Uterus (tissue), 4 donors: Measurements from ENCODE around the gene MEIS1. TPM values are rescaled to one million over a fixed set of nuclear protein-coding genes. Genes with fewer than 3 reads are reported as not detected.

Experiments
- DNase-seq, 2 donors: peaks; one replicate each; pipeline ENCODE4 v3.0.0-alpha.2; 2019 to 2020
- H3K27ac ChIP-seq, 2 donors: fragments of 200-600 bp; sonication (generic); 1 replicate in 1 of 2; 2 replicates in 1 of 2; pipeline ENCODE4 v1.5.1; 2016 to 2018
- H3K27me3 ChIP-seq, 2 donors: fragments of 200-600 bp; sonication (generic); one replicate each; pipeline ENCODE4 v1.5.1; 2018 to 2019; ENCODE audit warnings: control low read depth in 1 of 2
- H3K36me3 ChIP-seq, 2 donors: fragments of 200-600 bp; sonication (generic); one replicate each; pipeline ENCODE4 v1.5.1; 2019; ENCODE audit warnings: control low read depth in 1 of 2
- H3K4me1 ChIP-seq, 2 donors: fragments of 200-600 bp; sonication (generic); one replicate each; pipeline ENCODE4 v1.5.1; 2018 to 2019; ENCODE audit warnings: control low read depth in 1 of 2
- H3K4me3 ChIP-seq, 2 donors: fragments of 200-600 bp; sonication (generic); 1 replicate in 1 of 2; 2 replicates in 1 of 2; pipeline ENCODE4 v1.5.1; 2018 to 2019; ENCODE audit warnings: mild to moderate bottlenecking in 1 of 2
- H3K9me3 ChIP-seq, 2 donors: fragments of 200-600 bp; sonication (generic); one replicate each; pipeline ENCODE4 v1.5.1; 2019; ENCODE audit warnings: control low read depth in 1 of 2
- POLR2A ChIP-seq, 2 donors: fragments of 450-650 bp; IDR thresholded peaks; one replicate each; pipeline ENCODE4 v1.6.1; 2016; ENCODE audit warnings: antibody characterized with exemption in 2 of 2, mild to moderate bottlenecking in 1 of 2, moderate library complexity in 1 of 2
- intact Hi-C: fragments of 100-400 bp; cut with DNase I; formaldehyde crosslinking; loops from one replicate; pipeline ENCODE4 v1.15.1; 2023; ENCODE audit warnings: low total_unique reads
- total RNA-seq, 4 donors: library from RNA; depleted of rRNA in 3 of 4; stranded (reverse); fragments of >200 nt in 3 of 4; gene quantifications; one replicate each; pipeline versions ENCODE4 v1.1.0 to v1.2.4, GENCODE V29; 2014 to 2023
- TF ChIP-seq, protein P1 (sequence below), 4 experiments: fragments of 200-600 bp in 2 of 4; fragments of 450-650 bp in 2 of 4; sonication (generic) in 2 of 4; IDR thresholded peaks; one replicate each; pipeline ENCODE4 v1.5.1; 2016 to 2019; ENCODE audit warnings: antibody characterized with exemption in 4 of 4, mild to moderate bottlenecking in 2 of 4, moderate library complexity in 1 of 4
- donor health status: DM: yes; HTN: yes; CAD: no.

MEIS1 gene
- total RNA-seq, 4 donors from 2014 or later: 110 to 418 (median 233) TPM

DNA sequence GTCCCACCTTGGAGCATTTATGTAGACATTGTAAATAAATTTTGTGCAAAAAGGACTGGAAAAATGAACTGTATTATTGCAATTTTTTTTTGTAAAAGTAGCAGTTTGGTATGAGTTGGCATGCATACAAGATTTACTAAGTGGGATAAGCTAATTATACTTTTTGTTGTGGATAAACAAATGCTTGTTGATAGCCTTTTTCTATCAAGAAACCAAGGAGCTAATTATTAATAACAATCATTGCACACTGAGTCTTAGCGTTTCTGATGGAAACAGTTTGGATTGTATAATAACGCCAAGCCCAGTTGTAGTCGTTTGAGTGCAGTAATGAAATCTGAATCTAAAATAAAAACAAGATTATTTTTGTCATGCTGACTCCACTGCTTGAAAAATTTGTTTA lies 137.5 kb downstream of the MEIS1 start:
- Histone ChIP-seq H3K9me3 (no peaks in the 10 kb centered on the region), H3K36me3 (no peaks in the 10 kb centered on the region), H3K4me1 (peaks cover 5 to 16% of the 10 kb centered on the region in 2 donors), H3K27ac (peak overlapping the region in 1 of 2 donors; percentile 99), H3K27me3 (no peaks in the 10 kb centered on the region), H3K4me3 (no peak overlapping the region)
- intact Hi-C loops: no loop called here
- TF ChIP-seq, protein P1, sequence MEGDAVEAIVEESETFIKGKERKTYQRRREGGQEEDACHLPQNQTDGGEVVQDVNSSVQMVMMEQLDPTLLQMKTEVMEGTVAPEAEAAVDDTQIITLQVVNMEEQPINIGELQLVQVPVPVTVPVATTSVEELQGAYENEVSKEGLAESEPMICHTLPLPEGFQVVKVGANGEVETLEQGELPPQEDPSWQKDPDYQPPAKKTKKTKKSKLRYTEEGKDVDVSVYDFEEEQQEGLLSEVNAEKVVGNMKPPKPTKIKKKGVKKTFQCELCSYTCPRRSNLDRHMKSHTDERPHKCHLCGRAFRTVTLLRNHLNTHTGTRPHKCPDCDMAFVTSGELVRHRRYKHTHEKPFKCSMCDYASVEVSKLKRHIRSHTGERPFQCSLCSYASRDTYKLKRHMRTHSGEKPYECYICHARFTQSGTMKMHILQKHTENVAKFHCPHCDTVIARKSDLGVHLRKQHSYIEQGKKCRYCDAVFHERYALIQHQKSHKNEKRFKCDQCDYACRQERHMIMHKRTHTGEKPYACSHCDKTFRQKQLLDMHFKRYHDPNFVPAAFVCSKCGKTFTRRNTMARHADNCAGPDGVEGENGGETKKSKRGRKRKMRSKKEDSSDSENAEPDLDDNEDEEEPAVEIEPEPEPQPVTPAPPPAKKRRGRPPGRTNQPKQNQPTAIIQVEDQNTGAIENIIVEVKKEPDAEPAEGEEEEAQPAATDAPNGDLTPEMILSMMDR (IDR thresholded peaks at IDR 0.05): no peak
- TF ChIP-seq POLR2A (IDR thresholded peaks at IDR 0.05): no peak
- DNase-seq: no peak

DNA sequence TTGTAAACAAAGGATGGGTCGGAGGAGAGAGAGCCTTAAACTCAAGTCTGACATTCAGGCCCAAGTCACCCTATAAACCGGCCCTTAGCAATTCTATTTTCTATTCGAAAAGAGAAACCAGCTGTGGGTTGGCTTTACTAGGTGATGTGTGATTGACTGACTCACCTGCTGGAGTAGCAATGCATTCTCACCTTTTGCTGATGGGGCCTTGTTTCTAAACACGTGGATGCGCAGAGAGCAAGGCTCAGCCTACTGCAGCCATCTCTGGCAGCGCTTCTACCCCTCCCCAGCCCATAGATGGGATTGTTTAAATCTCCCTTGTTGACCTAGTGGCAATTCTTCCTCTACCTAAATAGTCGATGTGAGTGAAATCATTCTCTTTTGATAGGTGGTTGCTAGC lies 138.5 kb downstream of the MEIS1 start:
- Histone ChIP-seq H3K27me3 (no peaks in the 10 kb centered on the region), H3K27ac (peak overlapping the region; percentile 94 to 99), H3K9me3 (no peaks in the 10 kb centered on the region), H3K4me3 (no peak overlapping the region), H3K4me1 (peaks cover 0 to 16% of the 10 kb centered on the region in 2 donors), H3K36me3 (no peaks in the 10 kb centered on the region)
- intact Hi-C loops: no loop called here
- DNase-seq: no peak
- TF ChIP-seq, protein P1 (IDR thresholded peaks at IDR 0.05): no peak
- no peak for TF ChIP-seq POLR2A (IDR thresholded peaks at IDR 0.05)

DNA sequence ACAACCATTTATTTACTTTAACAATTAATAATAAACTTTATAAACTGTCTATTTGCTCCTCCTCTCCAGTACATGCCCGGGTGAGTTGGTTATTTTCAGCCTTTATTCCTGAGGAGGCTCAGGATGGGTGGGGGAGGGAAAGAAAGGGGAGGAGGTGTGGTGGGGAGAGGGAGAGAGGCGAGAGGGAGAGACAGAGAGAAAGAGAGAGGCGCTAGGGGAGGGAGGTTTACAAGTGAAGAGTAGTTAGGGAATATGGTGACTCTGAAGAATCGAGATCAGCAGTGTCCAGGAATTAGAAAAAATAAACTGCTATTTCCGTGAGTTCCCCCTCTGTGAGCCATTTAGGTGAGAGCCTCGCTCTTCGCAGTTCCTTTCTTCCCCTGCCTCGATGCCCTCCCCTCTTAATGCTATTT lies 138.9 kb downstream of the MEIS1 start:
- Histone ChIP-seq H3K27ac (peak overlapping the region; percentile 94 to 99), H3K4me3 (no peak overlapping the region), H3K27me3 (no peaks in the 10 kb centered on the region), H3K9me3 (no peaks in the 10 kb centered on the region), H3K36me3 (no peaks in the 10 kb centered on the region), H3K4me1 (peaks cover 0 to 12% of the 10 kb centered on the region in 2 donors)
- DNase-seq: peak in 1 of 2 donors; percentile 54
- intact Hi-C loops: no loop called here
- TF ChIP-seq, protein P1 (IDR thresholded peaks at IDR 0.05): no peak
- TF ChIP-seq POLR2A (IDR thresholded peaks at IDR 0.05): no peak

DNA sequence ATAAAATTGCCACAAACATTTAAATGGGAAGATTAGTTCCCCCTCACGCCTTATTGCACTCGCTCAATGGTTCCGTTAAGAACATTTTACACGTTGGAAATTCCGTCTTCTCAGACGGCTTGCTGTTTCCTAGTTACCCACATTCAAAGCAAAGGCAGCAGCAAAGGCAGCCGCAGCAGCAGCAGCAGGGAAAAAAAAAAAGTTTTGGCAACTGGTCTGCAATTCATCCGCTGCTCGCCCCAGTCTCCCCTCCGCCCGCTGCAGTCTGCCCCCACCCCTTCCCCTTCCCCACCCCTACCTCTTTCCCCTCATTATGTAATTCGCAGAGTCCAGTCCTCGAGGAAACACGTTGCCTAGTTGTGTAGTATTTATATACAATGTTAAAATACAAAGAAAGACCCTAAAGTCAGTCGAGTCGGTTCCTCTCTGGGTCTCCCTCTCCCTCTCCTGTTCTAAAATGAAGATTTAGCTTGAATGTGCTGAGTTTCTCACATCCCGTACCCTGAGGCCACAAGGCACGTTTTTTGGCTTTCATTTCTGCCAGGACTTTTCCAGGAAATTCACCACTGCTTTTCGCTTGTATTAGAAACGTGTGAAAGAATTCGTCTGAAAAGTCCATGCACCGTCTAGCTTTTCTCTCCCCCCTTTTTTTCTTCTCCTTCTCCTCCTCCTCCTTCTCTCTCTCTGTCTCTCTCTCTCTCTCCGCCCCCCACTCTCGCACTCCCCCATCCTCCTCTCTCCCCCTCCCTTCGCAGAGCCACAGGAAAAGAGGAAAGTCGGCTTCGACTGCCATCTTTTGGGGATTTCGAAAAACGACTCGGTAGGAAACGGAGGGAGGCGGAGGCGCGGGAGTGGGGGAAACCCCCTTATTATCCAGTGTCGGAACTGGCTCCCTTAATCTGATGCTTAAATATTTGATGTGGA lies 140.0 kb downstream of the MEIS1 start:
- intact Hi-C loops: loop anchor here (5.0 kb wide), 1 partner anchor 122 kb away; no protein-coding TSS in a partner anchor
- TF ChIP-seq, protein P1 (IDR thresholded peaks at IDR 0.05): peak; percentile 42 to 69 (median 50)
- no peak for TF ChIP-seq POLR2A (IDR thresholded peaks at IDR 0.05)
- Histone ChIP-seq H3K9me3 (no peaks in the 10 kb centered on the region), H3K36me3 (no peaks in the 10 kb centered on the region), H3K4me3 (peak overlapping the region; percentile 49 to 54), H3K27me3 (no peaks in the 10 kb centered on the region), H3K4me1 (peaks cover 0 to 2% of the 10 kb centered on the region in 2 donors), H3K27ac (peak overlapping the region; percentile 94 to 99)
- DNase-seq: peak; percentile 83 to 90
